Body of pancreas (tissue), 4 donors: ENCODE measurements around the gene RYR3. TPM values are rescaled to one million over a fixed set of nuclear protein-coding genes. Genes with fewer than 3 reads are reported as not detected.

Source experiments
- ATAC-seq: fragments of 150-250 bp; one replicate; pipeline ENCODE4 v1.9.1; 2016
- DNase-seq, 4 donors: peaks; one replicate each; pipeline ENCODE4 v3.0.0-alpha.2; 2019
- H3K27ac ChIP-seq, 4 donors: fragments of 200-600 bp; sonication (generic); 1 replicate in 3 of 4; 2 replicates in 1 of 4; pipeline versions ENCODE4 v1.5.1 to v1.6.1; 2016 to 2019; ENCODE audit warnings: mild to moderate bottlenecking in 1 of 4, mixed read lengths in 1 of 4, moderate library complexity in 1 of 4
- H3K27me3 ChIP-seq, 2 donors: fragments of 200-600 bp; sonication (generic); one replicate each; pipeline ENCODE4 v1.6.0; 2016; ENCODE audit warnings: mild to moderate bottlenecking in 1 of 2
- H3K36me3 ChIP-seq, 2 donors: fragments of 200-600 bp; sonication (generic); replicated peaks in 1 of 2; 2 replicates each; pipeline ENCODE4 v1.5.1; 2016; ENCODE audit warnings: low read depth in 2 of 2; ENCODE audit not compliant: insufficient read depth in 1 of 2
- H3K4me1 ChIP-seq: fragments of 200-600 bp; sonication (generic); one replicate; pipeline ENCODE4 v1.6.0; 2016
- H3K4me3 ChIP-seq, 2 donors: fragments of 200-600 bp; sonication (generic); 1 replicate in 1 of 2; 2 replicates in 1 of 2; pipeline ENCODE4 v1.5.1; 2016 to 2019
- H3K9me3 ChIP-seq, 3 donors: fragments of 200-600 bp; sonication (generic); 1 replicate in 2 of 3; 2 replicates in 1 of 3; pipeline ENCODE4 v1.5.1; 2016
- CTCF ChIP-seq, 7 experiments: fragments of 450-650 bp in 4 of 7; fragments of 200-600 bp in 3 of 7; sonication (generic) in 3 of 7; IDR thresholded peaks; one replicate each; pipeline ENCODE4 v1.5.1; 2016 to 2019; ENCODE audit warnings: antibody characterized with exemption in 7 of 7
- POLR2A ChIP-seq, 3 donors: fragments of 450-650 bp; IDR thresholded peaks; one replicate each; pipeline ENCODE4 v1.6.1; 2016; ENCODE audit warnings: antibody characterized with exemption in 3 of 3, mild to moderate bottlenecking in 2 of 3
- WGBS, 2 donors: methylation state at CpG; one replicate each; pipeline ENCODE4 v1.1.5; 2017; 5-methylcytosine and 5-hydroxymethylcytosine counted together
- intact Hi-C: fragments of 100-400 bp; cut with DNase I; formaldehyde crosslinking; loops from one replicate; pipeline ENCODE4 v1.15.1; 2023
- total RNA-seq, 2 donors: library from RNA; depleted of rRNA; stranded (reverse); fragments of >200 nt; gene quantifications; one replicate each; pipeline ENCODE4 v1.1.0, GENCODE V29; 2016

RYR3 gene
- total RNA-seq, 2 donors from 2014 or later, result 0.26 to 0.66 TPM

- H3K36me3 ChIP-seq, result no peaks in the 10 kb centered on the region
- no peak for TF ChIP-seq POLR2A (IDR thresholded peaks at IDR 0.05)
- no peak for TF ChIP-seq CTCF (IDR thresholded peaks at IDR 0.05)
- ATAC-seq (no peak), DNase-seq (no peak)
- H3K27me3 ChIP-seq, result no peaks in the 10 kb centered on the region
- no peak overlapping the region for H3K4me3 ChIP-seq
- no peaks in the 10 kb centered on the region for H3K9me3 ChIP-seq
- no peaks in the 10 kb centered on the region for H3K4me1 ChIP-seq
- H3K27ac ChIP-seq, result no peak overlapping the region
- WGBS, 2 donors, result 17 to 31% methylated on average over 4 of the region's 4 CpGs
- intact Hi-C loops, result no loop called here
Measured at GRCh38 chr15:33822479-33822878, 511.7 kb downstream of the RYR3 start.

GRCh38 chr15:33823119-33823518, 512.4 kb downstream of the RYR3 start:
- intact Hi-C loops, result no loop called here
- H3K27ac ChIP-seq, result no peak overlapping the region
- no peaks in the 10 kb centered on the region for H3K4me1 ChIP-seq
- no peaks in the 10 kb centered on the region for H3K27me3 ChIP-seq
- TF ChIP-seq POLR2A (IDR thresholded peaks at IDR 0.05) (no peak), CTCF (IDR thresholded peaks at IDR 0.05) (no peak)
- 68 to 75% methylated on average over 3 of the region's 3 CpGs for WGBS, 2 donors
- ATAC-seq (no peak), DNase-seq (no peak)
- H3K36me3 ChIP-seq, result no peaks in the 10 kb centered on the region
- H3K9me3 ChIP-seq, result no peaks in the 10 kb centered on the region
- H3K4me3 ChIP-seq, result no peak overlapping the region

DNA sequence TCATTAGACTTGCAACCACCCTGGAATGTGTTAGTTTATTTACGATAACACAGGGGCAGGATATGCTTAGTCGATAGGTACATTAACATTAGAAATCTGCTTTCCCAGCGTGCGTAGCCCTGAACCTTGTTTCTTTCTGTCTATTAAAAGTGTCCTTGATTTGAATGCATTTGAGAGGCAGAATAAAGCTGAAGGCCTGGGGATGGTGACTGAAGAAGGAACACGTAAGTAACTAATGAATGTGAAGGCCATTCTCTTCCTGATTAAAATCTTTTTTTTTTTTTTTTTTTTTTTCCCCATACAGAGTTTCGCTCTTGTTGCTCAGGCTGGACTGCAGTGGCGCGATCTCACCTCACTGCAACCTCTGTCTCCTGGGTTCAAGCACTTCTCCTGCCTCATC, 514.7 kb downstream of the RYR3 start:
- no peak for TF ChIP-seq POLR2A (IDR thresholded peaks at IDR 0.05)
- TF ChIP-seq CTCF (IDR thresholded peaks at IDR 0.05), result no peak
- ATAC-seq (no peak), DNase-seq (no peak)
- H3K27ac ChIP-seq, result no peak overlapping the region
- no peaks in the 10 kb centered on the region for H3K36me3 ChIP-seq
- H3K27me3 ChIP-seq, result no peaks in the 10 kb centered on the region
- H3K4me1 ChIP-seq, result no peaks in the 10 kb centered on the region
- peaks cover 0 to 9% (median 0%) of the 10 kb centered on the region in 3 donors for H3K9me3 ChIP-seq
- intact Hi-C loops, result no loop called here
- H3K4me3 ChIP-seq, result no peak overlapping the region
- WGBS, 2 donors, result 85% methylated on average over 8 of the region's 8 CpGs

DNA sequence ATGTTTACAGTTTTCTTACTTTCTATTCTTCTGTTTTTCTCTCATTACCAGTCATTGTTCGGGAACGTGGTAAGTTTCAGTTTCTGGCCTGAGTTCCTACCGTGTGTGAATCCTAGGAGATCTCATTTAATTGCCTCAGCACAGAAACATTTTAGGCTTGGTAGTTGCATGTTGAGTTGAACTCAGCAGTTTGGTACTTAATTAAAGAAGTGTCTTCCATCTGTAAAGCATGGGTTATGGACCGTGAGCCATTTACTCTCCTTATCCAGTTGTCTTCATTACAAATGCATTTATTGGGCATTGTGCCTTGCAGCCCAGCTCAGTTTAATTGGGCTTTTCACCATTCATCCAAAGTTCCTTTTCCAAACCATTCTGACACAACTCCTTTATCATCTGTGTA, 515.4 kb downstream of the RYR3 start:
- intact Hi-C loops, result no loop called here
- H3K4me3 ChIP-seq, result no peak overlapping the region
- H3K36me3 ChIP-seq, result no peaks in the 10 kb centered on the region
- ATAC-seq, result no peak
- no peaks in the 10 kb centered on the region for H3K4me1 ChIP-seq
- H3K27ac ChIP-seq, result no peak overlapping the region
- no peak for DNase-seq
- WGBS, 2 donors, result 76 to 81% methylated on average over 4 of the region's 4 CpGs
- peaks cover 0 to 9% (median 0%) of the 10 kb centered on the region in 3 donors for H3K9me3 ChIP-seq
- no peak for TF ChIP-seq CTCF (IDR thresholded peaks at IDR 0.05)
- TF ChIP-seq POLR2A (IDR thresholded peaks at IDR 0.05), result no peak
- no peaks in the 10 kb centered on the region for H3K27me3 ChIP-seq

- H3K4me1 ChIP-seq, result no peaks in the 10 kb centered on the region
- ATAC-seq, result no peak
- H3K4me3 ChIP-seq, result no peak overlapping the region
- no peak for DNase-seq
- no peak overlapping the region for H3K27ac ChIP-seq
- H3K36me3 ChIP-seq, result no peaks in the 10 kb centered on the region
- H3K9me3 ChIP-seq, result peaks cover 0 to 9% (median 0%) of the 10 kb centered on the region in 3 donors
- intact Hi-C loops, result no loop called here
- 52 to 53% methylated on average over 4 of the region's 4 CpGs for WGBS, 2 donors
- H3K27me3 ChIP-seq, result no peaks in the 10 kb centered on the region
- no peak for TF ChIP-seq CTCF (IDR thresholded peaks at IDR 0.05)
- no peak for TF ChIP-seq POLR2A (IDR thresholded peaks at IDR 0.05)
Measured at GRCh38 chr15:33830351-33830750, 519.6 kb downstream of the RYR3 start.
